ENCODE measurements around the gene RIC8B.
A peak's percentile ranks its signal among the peaks of the same experiment; 100 is the strongest.

Gene RIC8B

DNA sequence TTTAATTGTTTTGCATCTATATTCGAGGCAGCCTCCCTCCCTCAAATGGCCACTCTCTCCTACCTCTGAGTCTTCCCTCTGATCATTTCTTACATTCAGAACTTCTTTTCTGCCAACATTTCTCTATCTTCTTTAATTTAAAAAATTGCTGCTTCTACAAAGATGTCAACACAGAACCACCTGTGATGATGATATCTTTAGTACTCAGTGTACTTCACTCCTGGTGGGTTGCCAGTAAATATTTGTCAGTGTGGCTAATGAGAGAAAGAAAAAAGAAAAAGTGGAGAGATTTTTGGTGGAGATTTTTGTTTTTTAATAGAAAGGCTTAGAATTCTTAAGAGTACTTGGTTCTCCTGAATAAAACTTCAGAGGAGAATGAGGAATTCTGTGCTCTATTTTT, 8.1 kb downstream of the RIC8B start:
- in situ Hi-C loops (cut with HindIII; ENCODE audit: low pct_ligation_motif_present, low pct_unique_long_range_greater_than_20kb, low sequenced_read_pairs), result no loop called here

DNA sequence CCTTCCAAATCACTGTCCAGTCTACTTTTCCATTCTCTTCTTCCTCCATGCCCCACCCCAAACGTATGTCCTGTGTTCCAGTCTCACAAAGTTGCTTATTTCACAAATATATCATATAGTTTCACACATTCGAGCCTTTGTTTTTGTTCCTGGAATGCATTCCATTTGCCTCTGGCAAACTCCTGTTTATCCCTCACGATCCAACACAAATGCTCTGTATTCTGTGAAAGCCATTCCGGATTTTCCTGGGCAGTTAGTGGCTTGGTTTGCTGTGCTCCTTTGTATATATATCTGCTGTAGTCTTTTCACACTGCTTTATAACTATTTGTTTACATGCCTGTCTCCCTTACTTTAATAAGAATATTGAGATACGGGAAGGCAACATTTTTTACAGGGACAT, 9.0 kb downstream of the RIC8B start:
- no peak for DNase-seq
- in situ Hi-C loops (cut with HindIII; ENCODE audit: low pct_ligation_motif_present, low pct_unique_long_range_greater_than_20kb, low sequenced_read_pairs), result no loop called here

More for the DNA sequence above, 8.1 kb downstream of the RIC8B start:
- DNase-seq, result no peak

DNA sequence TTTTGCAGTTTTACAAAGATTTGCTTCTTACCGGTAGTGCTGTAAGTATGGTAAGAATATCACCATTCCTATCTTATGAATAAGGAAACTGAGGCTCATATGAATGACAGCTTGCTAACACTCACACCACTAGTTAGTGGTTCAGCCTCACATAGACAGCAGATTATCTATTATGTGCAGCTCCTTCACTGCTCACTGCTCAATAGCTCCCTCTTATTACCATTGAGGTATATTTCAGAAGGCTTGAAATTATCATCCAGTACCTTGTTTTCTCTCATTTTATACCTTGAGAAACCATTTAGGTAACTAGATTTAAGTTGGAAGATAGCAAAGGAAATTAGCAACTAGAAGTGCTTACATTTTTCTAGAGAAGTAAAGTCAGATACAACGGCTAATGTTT, 15.5 kb downstream of the RIC8B start:
- in situ Hi-C loops (cut with HindIII; ENCODE audit: low pct_ligation_motif_present, low pct_unique_long_range_greater_than_20kb, low sequenced_read_pairs), result no loop called here
- peak; percentile 39 for DNase-seq

DNA sequence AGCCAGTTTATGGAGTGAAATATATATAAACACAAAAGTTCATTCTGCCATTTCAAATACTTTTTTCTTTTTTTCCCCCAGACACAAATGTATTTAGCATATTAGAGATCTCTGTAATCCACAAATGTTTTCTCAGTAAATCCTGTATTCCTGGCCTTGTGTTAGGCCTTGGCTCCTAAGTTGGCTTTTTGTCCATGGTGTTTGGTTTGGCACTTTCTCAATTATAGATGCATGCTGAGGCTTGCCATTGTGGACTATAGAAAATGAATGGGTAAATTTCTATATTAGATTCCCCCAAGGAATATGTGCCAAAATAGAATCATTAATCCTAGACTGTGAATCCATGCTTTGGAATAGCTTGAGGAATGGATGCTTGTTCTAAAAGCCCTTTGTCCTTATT, 17.0 kb downstream of the RIC8B start:
- no peak for DNase-seq
- in situ Hi-C loops (cut with HindIII; ENCODE audit: low pct_ligation_motif_present, low pct_unique_long_range_greater_than_20kb, low sequenced_read_pairs), result no loop called here

DNA sequence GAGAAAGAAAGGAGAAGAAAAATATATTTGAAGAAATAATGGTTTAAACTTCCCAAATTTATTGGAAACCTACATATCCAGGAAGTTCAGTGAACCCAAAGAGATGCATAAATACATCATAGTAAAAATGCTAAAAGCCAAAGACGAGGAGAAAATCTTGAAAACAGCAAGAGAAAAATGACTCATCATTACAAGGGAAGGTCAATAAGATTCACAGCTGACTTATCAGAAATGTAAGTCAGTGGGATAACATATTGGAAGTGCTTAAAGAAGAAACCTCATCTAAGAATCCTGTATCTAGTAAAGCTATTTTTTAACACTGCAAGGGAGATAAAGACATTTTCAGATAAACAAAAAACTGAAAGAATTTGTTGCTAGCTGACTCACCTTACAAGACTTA, 19.9 kb downstream of the RIC8B start:
- in situ Hi-C loops (cut with HindIII; ENCODE audit: low pct_ligation_motif_present, low pct_unique_long_range_greater_than_20kb, low sequenced_read_pairs), result no loop called here
- no peak for DNase-seq

DNA sequence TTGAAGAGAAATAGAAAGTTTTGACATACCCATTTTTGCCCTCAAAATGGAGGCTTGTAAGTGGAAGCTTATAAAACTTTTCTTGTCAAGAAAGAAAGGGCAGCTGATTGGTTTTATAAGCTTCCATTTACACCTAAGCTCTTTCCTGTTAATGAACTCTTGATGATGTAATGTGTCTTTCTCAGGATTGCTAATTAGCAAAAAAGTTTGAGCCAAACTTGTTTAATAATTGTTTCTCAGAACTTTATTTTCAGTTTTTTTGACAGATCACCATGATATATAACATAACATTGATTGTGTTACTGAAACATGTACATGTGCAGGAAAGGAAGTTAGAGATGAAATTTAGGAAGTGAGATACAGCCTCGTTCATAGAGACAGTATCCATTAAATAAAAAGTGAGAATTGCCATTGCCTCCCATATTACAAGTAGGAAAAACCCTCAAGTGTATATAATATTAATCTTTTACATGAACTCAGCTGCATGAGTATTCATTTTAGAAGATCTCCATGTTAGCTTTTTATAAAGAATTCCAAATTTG, 26.8 kb downstream of the RIC8B start:
- DNase-seq, result no peak
- in situ Hi-C loops (cut with HindIII; ENCODE audit: low pct_ligation_motif_present, low pct_unique_long_range_greater_than_20kb, low sequenced_read_pairs), result no loop called here

DNA sequence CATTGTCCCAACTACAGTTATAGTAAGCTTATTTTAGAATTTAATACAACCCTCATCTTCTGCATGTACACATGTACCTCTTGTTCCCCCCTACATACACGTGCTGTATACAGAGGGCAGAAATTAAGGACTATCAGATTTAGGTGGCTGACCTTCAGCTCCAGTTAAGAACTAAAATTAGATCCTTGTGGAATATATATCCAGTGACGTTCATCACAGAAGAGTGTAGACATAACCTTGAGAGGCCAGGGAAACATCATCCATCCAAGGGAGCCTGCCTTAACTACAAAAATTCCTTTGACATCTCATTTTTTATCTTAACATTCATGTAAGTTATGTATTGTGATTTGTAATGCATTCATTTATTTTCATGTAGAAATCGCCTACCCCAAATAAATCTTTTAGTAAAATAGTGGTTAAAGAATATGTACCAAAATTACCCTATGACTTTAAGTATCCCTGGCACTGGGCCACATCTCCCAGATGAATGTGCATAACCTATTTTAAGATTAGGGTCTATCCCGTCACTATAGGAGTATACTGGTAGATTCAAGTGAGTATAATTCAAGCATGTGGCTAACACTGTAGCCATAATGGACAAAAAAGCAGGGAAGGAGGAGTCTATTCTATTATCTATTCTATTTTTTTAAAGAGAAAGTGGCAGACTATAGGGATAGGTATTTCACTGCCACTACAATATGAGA, 27.5 kb downstream of the RIC8B start:
- DNase-seq, result no peak
- in situ Hi-C loops (cut with HindIII; ENCODE audit: low pct_ligation_motif_present, low pct_unique_long_range_greater_than_20kb, low sequenced_read_pairs), result no loop called here

DNA sequence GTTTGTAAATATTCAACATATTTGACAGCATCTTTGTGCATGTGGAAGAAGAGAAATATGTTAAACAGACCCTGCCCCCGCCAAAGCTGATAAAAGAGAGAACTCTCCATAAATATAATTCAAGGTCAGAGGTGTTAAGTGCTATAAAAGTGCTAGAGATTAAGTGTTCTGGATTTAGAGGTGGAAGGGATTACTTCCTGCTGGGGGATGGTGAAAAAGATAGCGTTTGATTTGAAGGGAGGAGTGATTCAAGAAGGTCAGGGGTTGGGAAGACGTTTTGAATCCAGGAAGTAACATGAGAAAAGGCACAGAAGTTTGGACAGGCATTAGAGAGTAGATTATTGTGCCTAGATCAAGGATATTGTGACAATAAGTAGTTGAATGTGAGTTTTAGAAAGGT, 30.2 kb downstream of the RIC8B start:
- DNase-seq, result no peak
- in situ Hi-C loops (cut with HindIII; ENCODE audit: low pct_ligation_motif_present, low pct_unique_long_range_greater_than_20kb, low sequenced_read_pairs), result no loop called here

DNA sequence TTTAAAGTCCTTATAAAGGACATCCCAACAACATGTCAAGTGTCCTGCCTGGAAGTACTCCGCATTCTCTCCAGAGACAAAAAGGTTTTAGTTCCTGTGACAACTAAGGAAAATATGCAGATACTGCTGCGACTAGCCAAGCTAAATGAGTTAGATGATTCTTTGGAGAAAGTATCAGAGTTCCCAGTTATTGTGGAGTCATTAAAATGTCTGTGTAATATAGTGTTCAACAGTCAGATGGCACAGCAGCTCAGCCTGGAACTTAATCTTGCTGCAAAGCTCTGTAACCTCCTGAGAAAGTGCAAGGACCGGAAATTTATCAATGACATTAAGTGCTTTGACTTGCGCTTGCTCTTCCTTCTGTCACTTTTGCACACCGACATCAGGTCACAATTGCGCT, 40.2 kb downstream of the RIC8B start:
- in situ Hi-C loops (cut with HindIII; ENCODE audit: low pct_ligation_motif_present, low pct_unique_long_range_greater_than_20kb, low sequenced_read_pairs), result no loop called here
- DNase-seq, result no peak

DNA sequence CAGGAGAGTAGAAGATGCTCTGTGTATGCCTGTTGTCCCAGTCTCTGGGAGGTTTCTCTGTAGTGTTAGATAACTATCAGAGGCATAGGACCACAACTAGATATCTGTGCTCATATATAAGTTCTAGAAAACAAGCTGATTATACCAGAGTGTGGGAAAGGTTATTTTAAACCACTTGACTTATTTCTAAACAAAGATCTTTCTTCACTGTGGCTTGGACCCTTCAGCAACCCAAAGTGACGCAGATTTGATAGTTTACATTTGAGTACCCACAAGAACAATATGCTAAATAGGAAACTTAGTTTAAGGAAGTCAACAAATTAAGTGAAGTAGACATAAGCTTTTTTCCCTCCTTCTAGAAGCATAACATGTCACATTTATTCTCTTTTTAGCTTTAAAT, 41.3 kb downstream of the RIC8B start:
- in situ Hi-C loops (cut with HindIII; ENCODE audit: low pct_ligation_motif_present, low pct_unique_long_range_greater_than_20kb, low sequenced_read_pairs), result no loop called here
- no peak for DNase-seq

DNA sequence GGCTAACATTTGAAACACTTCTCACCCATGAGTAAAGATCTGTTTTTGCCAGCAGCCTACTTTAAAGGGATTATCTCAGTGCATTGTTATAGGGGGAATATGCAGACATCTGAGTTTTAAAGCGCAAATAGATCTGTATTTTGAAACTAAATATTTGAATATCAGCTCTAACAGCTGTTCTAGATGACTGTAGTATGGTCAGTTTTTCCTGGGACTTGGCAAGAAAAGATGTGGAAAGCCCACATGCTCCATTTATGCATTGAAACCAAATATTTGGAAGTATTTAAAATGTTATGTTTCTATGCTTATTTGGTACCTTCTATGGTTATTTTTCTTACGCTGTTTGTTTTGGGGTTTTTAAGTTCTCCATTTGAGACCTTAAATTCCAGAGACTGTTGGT, 41.7 kb downstream of the RIC8B start:
- in situ Hi-C loops (cut with HindIII; ENCODE audit: low pct_ligation_motif_present, low pct_unique_long_range_greater_than_20kb, low sequenced_read_pairs), result no loop called here
- no peak for DNase-seq

DNA sequence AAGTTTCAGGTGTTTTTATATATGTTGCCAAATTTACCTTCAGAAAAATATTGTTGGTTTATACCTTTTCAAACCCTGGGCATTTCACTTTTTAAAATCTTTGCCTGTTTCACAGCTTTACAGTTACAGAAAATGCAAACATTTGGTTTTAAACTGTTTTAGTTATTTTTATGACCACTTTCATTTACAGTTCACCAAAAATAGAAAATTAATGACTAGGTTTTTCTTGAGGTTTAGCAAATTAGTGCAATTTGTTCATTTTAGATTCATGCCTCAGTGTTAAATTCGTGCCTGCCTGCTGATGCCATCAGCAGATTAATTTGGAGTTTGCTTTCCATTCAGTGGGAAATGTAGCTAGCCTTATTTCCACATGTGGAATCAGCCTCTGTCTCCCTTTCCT, 45.5 kb downstream of the RIC8B start:
- in situ Hi-C loops (cut with HindIII; ENCODE audit: low pct_ligation_motif_present, low pct_unique_long_range_greater_than_20kb, low sequenced_read_pairs), result no loop called here
- no peak for DNase-seq

DNA sequence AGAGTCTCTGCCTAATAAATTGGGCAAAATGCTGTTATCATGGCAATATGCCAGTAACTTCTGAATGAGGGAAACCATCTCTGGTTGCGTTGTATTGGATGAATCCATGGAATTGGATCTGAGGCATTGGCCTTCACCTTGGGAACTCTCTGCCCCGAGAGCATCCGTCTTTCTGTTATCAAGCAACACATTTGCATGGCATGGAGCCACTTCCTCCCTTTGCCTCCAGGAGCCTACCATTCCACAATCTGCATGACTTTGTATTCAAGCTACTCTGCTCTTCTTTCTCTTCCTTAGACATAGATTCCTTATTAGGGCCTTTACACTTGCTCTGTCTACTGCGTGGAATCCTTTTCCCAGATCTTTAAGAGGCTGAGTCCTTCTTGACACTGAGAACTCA, 57.2 kb downstream of the RIC8B start:
- in situ Hi-C loops (cut with HindIII; ENCODE audit: low pct_ligation_motif_present, low pct_unique_long_range_greater_than_20kb, low sequenced_read_pairs), result loop anchor here (25.0 kb wide), 1 partner anchor 444 kb away; no protein-coding TSS in a partner anchor
- DNase-seq, result no peak

DNA sequence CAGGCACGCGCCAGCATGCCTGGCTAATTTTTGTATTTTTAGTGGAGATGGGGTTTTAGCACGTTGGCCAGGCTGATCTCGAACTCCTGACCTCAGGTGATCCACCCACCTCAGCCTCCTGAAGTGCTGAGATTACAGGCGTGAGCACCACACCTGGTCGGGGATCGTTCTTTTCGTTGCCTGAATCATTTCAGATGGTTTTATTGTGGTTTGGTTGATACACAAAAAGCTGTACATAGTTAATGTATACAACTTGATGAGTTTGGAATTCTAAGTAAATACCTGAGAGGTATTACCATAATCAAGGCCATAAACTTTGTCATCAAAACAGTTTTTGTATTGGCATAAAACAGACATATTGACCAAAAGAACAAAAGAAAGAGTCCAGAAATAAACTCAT, 63.3 kb downstream of the RIC8B start:
- in situ Hi-C loops (cut with HindIII; ENCODE audit: low pct_ligation_motif_present, low pct_unique_long_range_greater_than_20kb, low sequenced_read_pairs), result loop anchor here (25.0 kb wide), 1 partner anchor 450 kb away; no protein-coding TSS in a partner anchor
- no peak for DNase-seq

DNA sequence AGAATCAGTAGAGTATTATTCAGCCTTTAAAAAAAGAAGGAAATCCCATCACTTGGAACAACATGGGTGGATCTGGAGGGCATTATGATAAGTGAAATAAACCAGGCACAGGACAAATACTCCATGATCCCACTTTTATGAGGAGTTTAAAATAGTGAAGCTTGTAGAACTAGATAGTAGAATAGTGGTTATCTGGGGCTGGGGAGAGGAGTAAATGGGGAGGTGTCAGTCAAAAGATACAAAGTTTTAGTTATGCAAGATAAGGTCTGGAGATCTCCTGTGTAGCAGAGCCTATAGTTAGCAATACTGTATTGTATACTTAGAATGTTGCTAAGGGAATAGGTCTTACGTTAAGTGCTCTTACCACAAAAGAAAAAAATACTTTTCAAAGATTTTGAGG, 64.9 kb downstream of the RIC8B start:
- DNase-seq, result no peak
- in situ Hi-C loops (cut with HindIII; ENCODE audit: low pct_ligation_motif_present, low pct_unique_long_range_greater_than_20kb, low sequenced_read_pairs), result loop anchor here (25.0 kb wide), 1 partner anchor 452 kb away; no protein-coding TSS in a partner anchor

DNA sequence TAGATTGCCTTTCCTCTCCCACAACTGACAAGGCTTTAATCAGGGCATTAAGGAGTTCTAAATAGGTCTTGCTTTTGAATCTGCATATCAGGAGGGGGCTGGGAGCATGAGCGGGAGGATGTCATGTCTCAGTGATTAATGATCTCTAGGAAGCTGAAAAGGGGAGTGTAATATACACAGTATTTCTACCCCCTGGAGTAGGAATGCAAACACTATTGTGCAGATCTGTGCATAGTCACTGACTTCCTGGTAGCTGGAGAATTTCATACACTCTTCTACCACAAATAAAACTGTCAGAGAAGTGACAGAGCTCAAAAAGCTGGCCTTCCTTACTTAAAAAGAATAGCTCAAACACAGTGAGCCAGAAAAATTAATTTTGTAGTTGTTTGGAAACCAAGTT, 65.8 kb downstream of the RIC8B start:
- in situ Hi-C loops (cut with HindIII; ENCODE audit: low pct_ligation_motif_present, low pct_unique_long_range_greater_than_20kb, low sequenced_read_pairs), result loop anchor here (25.0 kb wide), 1 partner anchor 453 kb away; no protein-coding TSS in a partner anchor
- DNase-seq, result peak; percentile 79

DNA sequence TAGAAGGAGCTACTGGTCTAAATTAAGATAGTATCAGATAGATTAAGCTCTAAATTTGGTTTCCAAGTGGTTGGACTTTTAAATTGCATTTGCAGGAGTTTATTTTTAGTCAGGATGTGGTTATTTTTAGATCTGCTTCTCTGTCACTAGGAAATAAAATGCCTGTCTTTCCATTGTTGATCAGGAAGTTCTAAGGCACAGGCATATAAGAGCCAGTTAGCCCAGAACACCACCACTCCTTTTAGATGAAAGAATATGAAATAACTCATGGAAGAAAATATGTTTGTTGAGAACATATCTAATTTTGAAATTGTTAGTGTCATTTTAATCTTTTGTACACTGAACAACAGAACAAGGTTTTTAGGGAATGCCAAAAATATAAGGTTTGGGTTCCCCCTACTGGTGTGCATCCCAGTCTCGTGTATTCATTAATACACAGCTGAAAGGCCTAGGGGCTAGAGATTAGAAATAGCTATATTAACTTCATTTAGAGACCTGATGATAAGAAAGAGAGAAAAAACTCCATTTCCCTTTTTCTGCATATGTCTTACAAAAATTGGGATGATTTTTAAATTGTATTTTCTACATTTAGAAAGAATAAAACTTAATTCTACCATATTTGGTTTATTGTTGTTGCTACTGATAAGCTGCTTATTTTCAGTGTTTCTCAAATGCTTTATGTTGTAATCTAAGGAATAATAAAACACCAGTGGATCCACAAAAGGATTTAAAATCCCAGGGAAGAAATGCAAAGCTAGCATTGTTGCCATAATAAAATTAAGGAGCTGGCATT, 67.2 kb downstream of the RIC8B start:
- in situ Hi-C loops (cut with HindIII; ENCODE audit: low pct_ligation_motif_present, low pct_unique_long_range_greater_than_20kb, low sequenced_read_pairs), result loop anchor here (25.0 kb wide), 1 partner anchor 454 kb away; no protein-coding TSS in a partner anchor
- peak; percentile 71 for DNase-seq

DNA sequence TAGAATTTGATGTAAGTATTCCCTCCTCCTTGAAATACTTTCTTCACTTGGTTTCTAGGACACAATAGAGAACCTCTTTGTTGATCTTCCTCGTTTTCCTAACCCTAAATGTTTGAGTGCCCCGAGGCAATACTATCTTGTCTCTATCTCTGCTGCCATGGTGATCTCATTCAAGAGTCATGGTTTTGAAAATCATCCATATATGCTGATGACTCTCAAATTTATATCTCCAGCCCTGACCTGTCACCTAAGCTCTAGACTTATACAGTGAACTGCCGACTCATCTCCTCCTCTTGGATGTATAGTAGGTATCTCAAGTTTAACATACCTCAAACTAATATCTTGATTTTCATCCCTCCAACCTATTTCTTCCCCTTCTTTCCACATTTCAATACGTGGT, 71.4 kb downstream of the RIC8B start:
- in situ Hi-C loops (cut with HindIII; ENCODE audit: low pct_ligation_motif_present, low pct_unique_long_range_greater_than_20kb, low sequenced_read_pairs), result loop anchor here (25.0 kb wide), 1 partner anchor 459 kb away; no protein-coding TSS in a partner anchor
- no peak for DNase-seq

DNA sequence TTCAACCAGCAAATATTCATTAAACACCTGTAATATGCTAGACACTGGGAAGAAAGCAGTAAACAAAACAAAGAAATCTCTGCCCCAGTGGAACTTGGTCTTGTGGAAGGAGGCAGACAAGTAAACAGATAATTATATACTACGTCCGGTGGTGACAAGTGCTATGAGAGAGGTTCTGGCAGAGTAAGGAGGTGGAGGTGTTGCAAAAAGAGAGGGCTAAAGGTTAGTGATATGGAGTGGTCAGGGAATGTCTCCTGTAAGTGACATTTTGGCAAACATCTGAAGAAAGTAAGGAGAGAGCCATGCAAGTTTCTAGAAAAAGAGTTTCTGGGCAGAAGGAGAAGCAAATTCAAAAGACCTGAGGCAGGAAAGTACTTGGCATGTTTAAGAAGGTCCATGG, 73.4 kb downstream of the RIC8B start:
- in situ Hi-C loops (cut with HindIII; ENCODE audit: low pct_ligation_motif_present, low pct_unique_long_range_greater_than_20kb, low sequenced_read_pairs), result loop anchor here (25.0 kb wide), 1 partner anchor 461 kb away; no protein-coding TSS in a partner anchor
- DNase-seq, result no peak
